Measurements from ENCODE around the gene MEDAG. TPM values are rescaled to one million over a fixed set of nuclear protein-coding genes. Genes with fewer than 3 reads are reported as not detected.

Gene MEDAG
- total and polyA plus RNA-seq, 2 donors (not counting 1 experiment from before 2014, with no cell fraction given) = 0.12 TPM; not detected in 1

GRCh38 chr13:30918662-30919405, 12.8 kb downstream of the MEDAG start:
- H3K9me3 ChIP-seq (ENCODE audit: control extremely low read depth in 1 of 3, control insufficient read depth in 2 of 3, insufficient read depth in 1 of 3, low read length in 2 of 3) = no peaks in the 10 kb centered on the region
- H3K27me3 Mint-ChIP-seq = peaks cover 39% of the 10 kb centered on the region
- H3K27ac ChIP-seq (ENCODE audit: low read length in 2 of 2) = no peak overlapping the region
- H3K27me3 ChIP-seq (replicated peaks in 1 of 4; ENCODE audit: control extremely low read depth in 1 of 4, control insufficient read depth in 3 of 4, insufficient read depth in 4 of 4, low read length in 3 of 4) = no peaks in the 10 kb centered on the region
- ATAC-seq (ENCODE audit: low read depth) (no peak), DNase-seq (no peak)
- no peak overlapping the region for H2AFZ ChIP-seq (ENCODE audit: insufficient read depth, low read depth, low read length, poor library complexity, severe bottlenecking)
- no peak overlapping the region for H3K9ac ChIP-seq (ENCODE audit: low read length)
- no peaks in the 10 kb centered on the region for H4K20me1 ChIP-seq (ENCODE audit: control insufficient read depth, insufficient read depth, low read length, poor library complexity, severe bottlenecking)
- H3K27ac Mint-ChIP-seq = no peak overlapping the region
- intact Hi-C loops (cut with micrococcal nuclease) = no loop called here
- ChIA-PET POLR2A (no interaction called here), CTCF (no interaction called here)
- no peaks in the 10 kb centered on the region for H3K79me2 ChIP-seq (ENCODE audit: control insufficient read depth, insufficient read depth, low read length)
- WGBS (ENCODE audit: insufficient coverage) = no CpG with 5 or more reads among the region's 6 CpGs
- H3K4me3 ChIP-seq (ENCODE audit: control extremely low read depth in 1 of 5, extremely low read depth in 1 of 5, insufficient read depth in 1 of 5, low read depth in 2 of 5, low read length in 4 of 5) = no peak overlapping the region
- TF ChIP-seq CTCF (IDR thresholded peaks at IDR 0.05) = no peak
- TF ChIP-seq EZH2 (IDR thresholded peaks at IDR 0.05; ENCODE audit: borderline replicate concordance, insufficient read depth, low read depth, low read length, poor library complexity, severe bottlenecking) = no peak
- H3K9me3 Mint-ChIP-seq (ENCODE audit: insufficient read depth) = no peaks in the 10 kb centered on the region
- no peak overlapping the region for H3K4me2 ChIP-seq (replicated peaks; ENCODE audit: low read depth, low read length, poor library complexity, severe bottlenecking)
- no peaks in the 10 kb centered on the region for H3K4me1 Mint-ChIP-seq
- H3K4me1 ChIP-seq (ENCODE audit: control insufficient read depth in 2 of 2, insufficient read depth in 2 of 2, low read length in 2 of 2) = no peaks in the 10 kb centered on the region
- no peaks in the 10 kb centered on the region for H3K36me3 ChIP-seq (replicated peaks in 1 of 2; ENCODE audit: control extremely low read depth in 1 of 2, control insufficient read depth in 1 of 2, extremely low read depth in 1 of 2, insufficient read depth in 2 of 2, low read length in 1 of 2)
- no peak overlapping the region for H3K4me3 Mint-ChIP-seq

GRCh38 chr13:30920162-30920909, 14.3 kb downstream of the MEDAG start:
- no peaks in the 10 kb centered on the region for H3K27me3 ChIP-seq (replicated peaks in 1 of 4; ENCODE audit: control extremely low read depth in 1 of 4, control insufficient read depth in 3 of 4, insufficient read depth in 4 of 4, low read length in 3 of 4)
- H3K9ac ChIP-seq (ENCODE audit: low read length) = no peak overlapping the region
- no peak overlapping the region for H2AFZ ChIP-seq (ENCODE audit: insufficient read depth, low read depth, low read length, poor library complexity, severe bottlenecking)
- H3K4me1 ChIP-seq (ENCODE audit: control insufficient read depth in 2 of 2, insufficient read depth in 2 of 2, low read length in 2 of 2) = no peaks in the 10 kb centered on the region
- H3K4me3 ChIP-seq (ENCODE audit: control extremely low read depth in 1 of 5, extremely low read depth in 1 of 5, insufficient read depth in 1 of 5, low read depth in 2 of 5, low read length in 4 of 5) = no peak overlapping the region
- Mint-ChIP-seq H3K4me3 (no peak overlapping the region), H3K4me1 (no peaks in the 10 kb centered on the region), H3K27me3 (peaks cover 29% of the 10 kb centered on the region), H3K27ac (no peak overlapping the region), H3K9me3 (ENCODE audit: insufficient read depth) (no peaks in the 10 kb centered on the region)
- DNase-seq = no peak
- H3K36me3 ChIP-seq (replicated peaks in 1 of 2; ENCODE audit: control extremely low read depth in 1 of 2, control insufficient read depth in 1 of 2, extremely low read depth in 1 of 2, insufficient read depth in 2 of 2, low read length in 1 of 2) = no peaks in the 10 kb centered on the region
- H3K4me2 ChIP-seq (replicated peaks; ENCODE audit: low read depth, low read length, poor library complexity, severe bottlenecking) = no peak overlapping the region
- no peaks in the 10 kb centered on the region for H3K9me3 ChIP-seq (ENCODE audit: control extremely low read depth in 1 of 3, control insufficient read depth in 2 of 3, insufficient read depth in 1 of 3, low read length in 2 of 3)
- no peaks in the 10 kb centered on the region for H4K20me1 ChIP-seq (ENCODE audit: control insufficient read depth, insufficient read depth, low read length, poor library complexity, severe bottlenecking)
- intact Hi-C loops (cut with micrococcal nuclease) = no loop called here
- TF ChIP-seq EZH2 (IDR thresholded peaks at IDR 0.05; ENCODE audit: borderline replicate concordance, insufficient read depth, low read depth, low read length, poor library complexity, severe bottlenecking) (no peak), CTCF (IDR thresholded peaks at IDR 0.05) (no peak)
- no peaks in the 10 kb centered on the region for H3K79me2 ChIP-seq (ENCODE audit: control insufficient read depth, insufficient read depth, low read length)
- CTCF ChIA-PET = interaction anchor here (0.6 kb wide), 1 partner anchor 17 kb away, joined by 3 read pairs; no protein-coding TSS in a partner anchor
- 88% methylated on average over 3 of the region's 5 CpGs for WGBS (ENCODE audit: insufficient coverage)
- ATAC-seq (ENCODE audit: low read depth) = no peak
- POLR2A ChIA-PET = no interaction called here
- H3K27ac ChIP-seq (ENCODE audit: low read length in 2 of 2) = no peak overlapping the region
